UCSD-AML1 (cell line): Measurements from ENCODE around the gene EPB41L5.
"Not testable (repeated sequence)": the region's sequence is repeated elsewhere in the genome, so short reads cannot be mapped to it uniquely, and the experiment has no call there.

ENCODE experiments used
- DNase-seq: peaks from one replicate; lab custom pipeline; 2025; ENCODE audit not compliant: unreplicated experiment; lab: John Stamatoyannopoulos, UW

EPB41L5 gene

GRCh38 chr2:120012771-120013596, at the start of gene EPB41L5:
Gene EPB41L5 (plus strand): TSS chr2:120013077. CDS start chr2:120019085, 6,008 bp downstream.
- peak; percentile 92 for DNase-seq

- no peak for DNase-seq
These were observed 31.0 kb upstream of the EPB41L5 start for GRCh38 chr2:119981896-119982295.

GRCh38 chr2:119982506-119982905, 30.4 kb upstream of the EPB41L5 start:
- DNase-seq, result no peak

- DNase-seq, result no peak
These were observed 29.8 kb upstream of the EPB41L5 start for GRCh38 chr2:119983108-119983507.

- no peak for DNase-seq
These were observed 16.7 kb upstream of the EPB41L5 start for GRCh38 chr2:119996148-119996547.

- not testable (repeated sequence) for DNase-seq
These were observed 15.7 kb upstream of the EPB41L5 start for GRCh38 chr2:119996896-119997891.

GRCh38 chr2:120001471-120001870, 11.4 kb upstream of the EPB41L5 start:
- DNase-seq, result no peak

- no peak for DNase-seq
These were observed 8.6 kb upstream of the EPB41L5 start for GRCh38 chr2:120004254-120004653.

- no peak for DNase-seq
These were observed 6.9 kb upstream of the EPB41L5 start for GRCh38 chr2:120005834-120006521.

GRCh38 chr2:120007851-120008250, 5.0 kb upstream of the EPB41L5 start:
- no peak for DNase-seq

- DNase-seq, result no peak
These were observed 514 bp upstream of the EPB41L5 start for GRCh38 chr2:120012363-120012762.

- no peak for DNase-seq
These were observed 833 bp downstream of the EPB41L5 start for GRCh38 chr2:120013597-120014223.

- DNase-seq, result no peak
These were observed 1.5 kb downstream of the EPB41L5 start for GRCh38 chr2:120014226-120014980.

GRCh38 chr2:120016800-120017199, 3.9 kb downstream of the EPB41L5 start:
- no peak for DNase-seq

- DNase-seq, result no peak
These were observed 4.3 kb downstream of the EPB41L5 start for GRCh38 chr2:120017201-120017600.

GRCh38 chr2:120018549-120018948, 5.7 kb downstream of the EPB41L5 start:
- no peak for DNase-seq

- DNase-seq, result no peak
These were observed 7.7 kb downstream of the EPB41L5 start for GRCh38 chr2:120020554-120020953.

GRCh38 chr2:120022505-120022904, 9.6 kb downstream of the EPB41L5 start:
- DNase-seq, result not testable (repeated sequence)

GRCh38 chr2:120026890-120027289, 14.0 kb downstream of the EPB41L5 start:
- no peak for DNase-seq

GRCh38 chr2:120028795-120029194, 15.9 kb downstream of the EPB41L5 start:
- no peak for DNase-seq
